ENCODE results near the gene CEP44. TPM values are rescaled to one million over a fixed set of nuclear protein-coding genes. Genes with fewer than 3 reads are reported as not detected.
"Not testable (repeated sequence)": the region's sequence is repeated elsewhere in the genome, so short reads cannot be mapped to it uniquely, and the experiment has no call there.

The CEP44 gene
- total RNA-seq, 4 donors from 2014 or later, result 17.0 to 30.6 (median 24.8) TPM

DNA sequence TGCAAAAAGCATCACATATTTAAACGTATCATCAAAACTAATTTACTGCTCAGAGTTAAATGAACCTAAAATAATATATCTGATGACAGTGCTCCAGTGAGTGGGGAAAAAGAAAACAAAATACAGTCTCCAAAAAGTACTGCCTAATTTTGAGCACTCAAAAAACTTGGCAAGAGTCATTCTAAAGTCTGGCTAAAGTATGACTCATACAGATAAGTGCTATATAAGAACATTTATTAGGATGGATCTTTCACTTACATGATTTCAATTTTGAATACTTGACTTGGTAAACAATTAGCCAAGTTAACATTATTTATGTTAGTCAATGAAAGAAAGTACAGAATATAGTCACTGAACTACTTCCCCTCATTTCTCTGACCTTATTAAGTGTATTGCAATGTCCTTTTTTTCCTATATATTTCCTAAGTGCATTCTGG lies 27.4 kb upstream of the CEP44 start:
- no peaks in the 10 kb centered on the region for H3K9me3 ChIP-seq
- DNase-seq, result no peak
- 77% methylated on average over 1 of the region's 1 CpG for WGBS, 2 donors
- intact Hi-C loops (cut with DNase I), result no loop called here
- no peak overlapping the region for H3K4me3 ChIP-seq (replicated peaks in 1 of 3)
- H3K27me3 ChIP-seq, result no peaks in the 10 kb centered on the region
- no peak overlapping the region for H3K27ac ChIP-seq
- TF ChIP-seq, protein P1, sequence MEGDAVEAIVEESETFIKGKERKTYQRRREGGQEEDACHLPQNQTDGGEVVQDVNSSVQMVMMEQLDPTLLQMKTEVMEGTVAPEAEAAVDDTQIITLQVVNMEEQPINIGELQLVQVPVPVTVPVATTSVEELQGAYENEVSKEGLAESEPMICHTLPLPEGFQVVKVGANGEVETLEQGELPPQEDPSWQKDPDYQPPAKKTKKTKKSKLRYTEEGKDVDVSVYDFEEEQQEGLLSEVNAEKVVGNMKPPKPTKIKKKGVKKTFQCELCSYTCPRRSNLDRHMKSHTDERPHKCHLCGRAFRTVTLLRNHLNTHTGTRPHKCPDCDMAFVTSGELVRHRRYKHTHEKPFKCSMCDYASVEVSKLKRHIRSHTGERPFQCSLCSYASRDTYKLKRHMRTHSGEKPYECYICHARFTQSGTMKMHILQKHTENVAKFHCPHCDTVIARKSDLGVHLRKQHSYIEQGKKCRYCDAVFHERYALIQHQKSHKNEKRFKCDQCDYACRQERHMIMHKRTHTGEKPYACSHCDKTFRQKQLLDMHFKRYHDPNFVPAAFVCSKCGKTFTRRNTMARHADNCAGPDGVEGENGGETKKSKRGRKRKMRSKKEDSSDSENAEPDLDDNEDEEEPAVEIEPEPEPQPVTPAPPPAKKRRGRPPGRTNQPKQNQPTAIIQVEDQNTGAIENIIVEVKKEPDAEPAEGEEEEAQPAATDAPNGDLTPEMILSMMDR (IDR thresholded peaks at IDR 0.05), result no peak
- no peak for TF ChIP-seq POLR2A (IDR thresholded peaks at IDR 0.05)
- peaks cover 0 to 9% of the 10 kb centered on the region in 2 donors for H3K4me1 ChIP-seq
- peaks cover 0 to 2% of the 10 kb centered on the region in 2 donors for H3K36me3 ChIP-seq

DNA sequence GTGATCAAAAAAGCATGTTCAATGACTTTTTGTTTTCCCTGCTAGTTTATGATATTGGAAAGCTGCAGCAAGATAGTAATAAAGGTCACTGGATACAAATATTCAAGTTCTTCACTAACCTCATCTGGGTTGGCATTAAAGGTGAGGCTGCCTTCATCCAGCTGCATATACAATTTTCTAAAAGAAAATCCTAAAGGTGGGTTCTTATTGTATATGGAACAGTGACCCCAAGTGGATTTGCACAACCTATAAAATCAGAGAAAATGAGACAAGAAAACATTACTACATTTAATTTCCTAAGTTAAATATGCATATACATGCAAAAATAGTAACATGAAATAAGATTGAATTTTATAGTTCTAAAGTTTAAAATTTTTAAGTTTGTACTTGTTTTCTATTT lies 24.1 kb upstream of the CEP44 start:
- Histone ChIP-seq H3K4me1 (peaks cover 0 to 9% of the 10 kb centered on the region in 2 donors), H3K27ac (no peak overlapping the region)
- no peak for DNase-seq

DNA sequence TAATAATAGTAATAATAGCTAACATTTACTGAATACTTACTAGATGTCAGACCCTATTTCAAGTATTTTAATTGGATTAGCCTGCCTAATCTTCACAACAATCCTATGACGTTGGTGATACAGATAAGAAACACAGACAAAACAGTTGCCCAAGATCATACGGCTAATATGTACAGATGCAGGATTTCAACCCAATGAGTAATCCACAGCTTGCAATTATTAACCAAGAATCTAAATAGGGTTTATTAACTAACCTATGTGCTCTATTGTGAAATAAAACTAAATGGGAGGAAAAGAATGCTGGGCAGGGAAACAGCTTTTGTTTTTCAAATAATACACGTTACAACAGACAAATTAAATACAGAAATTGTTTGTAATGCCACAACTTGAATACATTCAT lies 23.6 kb upstream of the CEP44 start:
- Histone ChIP-seq H3K9me3 (no peaks in the 10 kb centered on the region), H3K4me3 (replicated peaks in 1 of 3) (no peak overlapping the region), H3K27ac (no peak overlapping the region), H3K4me1 (peaks cover 0 to 9% of the 10 kb centered on the region in 2 donors), H3K27me3 (no peaks in the 10 kb centered on the region), H3K36me3 (peaks cover 0 to 2% of the 10 kb centered on the region in 2 donors)
- no peak for TF ChIP-seq POLR2A (IDR thresholded peaks at IDR 0.05)
- TF ChIP-seq, protein P1 (IDR thresholded peaks at IDR 0.05), result no peak
- 54 to 57% methylated on average over 3 of the region's 3 CpGs for WGBS, 2 donors
- intact Hi-C loops (cut with DNase I), result no loop called here
- DNase-seq, result no peak

More for the DNA sequence above, 24.1 kb upstream of the CEP44 start:
- H3K9me3 ChIP-seq, result no peaks in the 10 kb centered on the region
- H3K27me3 ChIP-seq, result no peaks in the 10 kb centered on the region
- peaks cover 0 to 2% of the 10 kb centered on the region in 2 donors for H3K36me3 ChIP-seq
- H3K4me3 ChIP-seq (replicated peaks in 1 of 3), result no peak overlapping the region
- TF ChIP-seq, protein P1 (IDR thresholded peaks at IDR 0.05), result no peak
- TF ChIP-seq POLR2A (IDR thresholded peaks at IDR 0.05), result no peak
- intact Hi-C loops (cut with DNase I), result no loop called here

DNA sequence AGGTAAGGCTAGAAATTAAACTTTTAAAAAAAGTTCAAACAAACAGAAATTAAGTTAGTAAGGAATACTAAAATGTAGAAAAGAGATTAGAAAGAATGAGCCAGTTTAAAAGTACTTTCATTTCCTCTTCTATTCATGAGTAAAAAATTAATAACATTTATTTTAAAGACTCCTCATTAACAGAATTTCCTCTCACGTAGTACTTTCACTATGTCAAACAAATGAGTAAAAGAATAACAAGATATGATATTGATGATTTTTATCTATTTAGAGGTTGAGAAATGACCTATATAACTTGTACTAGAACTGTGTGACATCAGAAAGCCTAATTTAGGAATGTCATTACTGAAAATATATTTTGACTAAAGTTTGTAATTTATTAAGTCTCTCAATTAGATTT lies 22.3 kb upstream of the CEP44 start:
- H3K9me3 ChIP-seq; H3K4me3 ChIP-seq (replicated peaks in 1 of 3); H3K27ac ChIP-seq; H3K4me1 ChIP-seq; DNase-seq; H3K27me3 ChIP-seq; H3K36me3 ChIP-seq; intact Hi-C loops (cut with DNase I): not testable (repeated sequence)
- 78 to 87% methylated on average over 1 of the region's 1 CpG for WGBS, 2 donors

DNA sequence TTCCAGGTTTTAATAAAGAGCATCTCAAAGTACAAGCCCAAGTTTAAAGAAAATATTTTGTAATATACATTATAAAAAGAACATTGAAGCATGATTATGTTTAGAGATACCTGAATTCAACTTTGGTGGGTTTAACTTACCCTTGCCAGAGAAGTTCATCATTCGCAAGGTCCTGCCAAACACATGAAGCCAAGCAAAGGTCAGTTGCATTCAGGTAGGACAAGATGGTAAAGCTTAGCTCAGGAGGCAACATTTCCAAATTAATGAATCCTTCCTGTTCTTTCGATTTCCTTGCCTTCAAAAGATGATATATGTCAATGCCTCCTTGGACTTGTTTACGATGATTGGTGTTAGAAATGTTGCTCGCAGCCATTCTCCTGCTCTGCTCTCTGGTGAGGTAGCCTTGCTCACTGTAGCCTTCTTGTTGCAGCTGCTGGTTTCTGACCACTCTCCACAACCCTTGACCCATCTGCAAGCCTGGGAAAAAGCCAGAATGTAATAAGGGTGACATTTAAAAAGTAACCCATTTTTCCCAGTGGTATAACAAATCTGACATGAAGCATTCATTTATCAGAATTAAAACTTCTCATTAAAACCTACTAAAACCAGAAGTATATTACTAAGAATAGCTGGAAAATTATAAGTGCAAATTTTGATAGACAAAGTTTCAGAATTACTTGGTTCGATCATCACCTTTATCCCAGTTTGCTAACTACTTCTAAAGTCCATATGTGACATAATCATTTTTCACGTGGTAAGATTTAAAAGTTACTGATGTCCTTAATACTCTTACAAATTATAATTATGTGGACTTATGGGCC lies 20.9 kb upstream of the CEP44 start:
- Histone ChIP-seq H3K9me3 (no peaks in the 10 kb centered on the region), H3K4me3 (replicated peaks in 1 of 3) (no peak overlapping the region), H3K36me3 (no peaks in the 10 kb centered on the region), H3K27me3 (no peaks in the 10 kb centered on the region), H3K27ac (no peak overlapping the region), H3K4me1 (no peaks in the 10 kb centered on the region)
- WGBS, 2 donors, result 91 to 92% methylated on average over 6 of the region's 6 CpGs
- TF ChIP-seq, protein P1 (IDR thresholded peaks at IDR 0.05), result no peak
- TF ChIP-seq POLR2A (IDR thresholded peaks at IDR 0.05), result no peak
- intact Hi-C loops (cut with DNase I), result no loop called here
- DNase-seq, result no peak

Measured in thyroid gland (tissue), 4 donors.